ENCODE data around the gene ZFAND4. TPM values are rescaled to one million over a fixed set of nuclear protein-coding genes. Genes with fewer than 3 reads are reported as not detected.

ZFAND4 gene
- total and polyA plus RNA-seq, 4 donors = 3.2 to 15.7 (median 8.0) TPM

- peak; percentile 50 for TF ChIP-seq ATF3 (IDR thresholded peaks at IDR 0.05)
- peak; percentile 37 for TF ChIP-seq HNF4G (IDR thresholded peaks at IDR 0.05)
Observed at GRCh38 chr10:45627412-45628048, 45.0 kb downstream of the ZFAND4 start (continued).

- peak; percentile 64 for TF ChIP-seq REST (IDR thresholded peaks at IDR 0.05)
- no peak for TF ChIP-seq GABPA (IDR thresholded peaks at IDR 0.05 in 1 of 2, conservative IDR thresholded peaks at IDR 0.05 in 1 of 2)
- TF ChIP-seq EGR1 (IDR thresholded peaks at IDR 0.05; ENCODE audit: low read depth in 2 of 2) = no peak
- TF ChIP-seq CTCF (IDR thresholded peaks at IDR 0.05; ENCODE audit: low read depth, low read length, missing input control) = no peak
- peak; percentile 20 to 42 for TF ChIP-seq JUND (IDR thresholded peaks at IDR 0.05)
- peak; percentile 68 for TF ChIP-seq SP1 (IDR thresholded peaks at IDR 0.05)
- peak; percentile 61 for TF ChIP-seq YY1 (IDR thresholded peaks at IDR 0.05)
- TF ChIP-seq ZBTB33 (IDR thresholded peaks at IDR 0.05) = peak; percentile 51
- peak; percentile 54 for TF ChIP-seq FOXA1 (IDR thresholded peaks at IDR 0.05)
- TF ChIP-seq RAD21 (IDR thresholded peaks at IDR 0.05) = peak; percentile 35 to 49
- no peak for TF ChIP-seq TAF1 (conservative IDR thresholded peaks at IDR 0.05)
- peak; percentile 31 for TF ChIP-seq MAX (IDR thresholded peaks at IDR 0.05)
- TF ChIP-seq NR2F2 (IDR thresholded peaks at IDR 0.05) = peak; percentile 7
- TF ChIP-seq HNF4G (IDR thresholded peaks at IDR 0.05) = no peak
- no peak for TF ChIP-seq ATF3 (IDR thresholded peaks at IDR 0.05)
- peak; percentile 45 for TF ChIP-seq FOXA2 (IDR thresholded peaks at IDR 0.05)
- peak; percentile 43 to 81 for TF ChIP-seq RXRA (IDR thresholded peaks at IDR 0.05)
- peak; percentile 53 to 73 for TF ChIP-seq HNF4A (conservative IDR thresholded peaks at IDR 0.05)
- H3K27ac ChIP-seq (ENCODE audit: low read depth in 1 of 2, low read length in 2 of 2) = peak overlapping the region; percentile 25 to 60
- no peak for DNase-seq (ENCODE audit: low spot score)
- H3K4me1 ChIP-seq (ENCODE audit: control insufficient read depth in 4 of 4, insufficient read depth in 4 of 4, low read length in 3 of 4) = peaks cover 9 to 27% (median 20%) of the 10 kb centered on the region in 4 donors
- H3K9me3 ChIP-seq (ENCODE audit: control insufficient read depth in 4 of 4, low read length in 3 of 4) = no peaks in the 10 kb centered on the region
- no peak overlapping the region for H3K4me3 ChIP-seq (ENCODE audit: low read depth in 1 of 3, low read length in 3 of 3)
- peak overlapping the region in 1 of 2 donors; percentile 42 for H3K9ac ChIP-seq (ENCODE audit: low read depth in 1 of 2, low read length in 2 of 2)
- H3K27me3 ChIP-seq (ENCODE audit: control insufficient read depth in 4 of 4, insufficient read depth in 4 of 4, low read length in 3 of 4) = no peaks in the 10 kb centered on the region
- WGBS = 33% methylated on average over 3 of the region's 3 CpGs
- peaks cover 0 to 2% (median 0%) of the 10 kb centered on the region in 4 donors for H3K36me3 ChIP-seq (ENCODE audit: control insufficient read depth in 4 of 4, insufficient read depth in 3 of 4, low read depth in 1 of 4, low read length in 3 of 4)
Observed at GRCh38 chr10:45625879-45626278, 46.7 kb downstream of the ZFAND4 start.

All from liver (tissue), 9 donors.